OCI-M2 (cell line): ENCODE data around the gene SESN1.
"Not testable (repeated sequence)": the region's sequence is repeated elsewhere in the genome, so short reads cannot be mapped to it uniquely, and the experiment has no call there.

Experiments
- DNase-seq: peaks from one replicate; lab custom pipeline; 2025; ENCODE audit not compliant: unreplicated experiment; lab: John Stamatoyannopoulos, UW

Gene SESN1

DNA sequence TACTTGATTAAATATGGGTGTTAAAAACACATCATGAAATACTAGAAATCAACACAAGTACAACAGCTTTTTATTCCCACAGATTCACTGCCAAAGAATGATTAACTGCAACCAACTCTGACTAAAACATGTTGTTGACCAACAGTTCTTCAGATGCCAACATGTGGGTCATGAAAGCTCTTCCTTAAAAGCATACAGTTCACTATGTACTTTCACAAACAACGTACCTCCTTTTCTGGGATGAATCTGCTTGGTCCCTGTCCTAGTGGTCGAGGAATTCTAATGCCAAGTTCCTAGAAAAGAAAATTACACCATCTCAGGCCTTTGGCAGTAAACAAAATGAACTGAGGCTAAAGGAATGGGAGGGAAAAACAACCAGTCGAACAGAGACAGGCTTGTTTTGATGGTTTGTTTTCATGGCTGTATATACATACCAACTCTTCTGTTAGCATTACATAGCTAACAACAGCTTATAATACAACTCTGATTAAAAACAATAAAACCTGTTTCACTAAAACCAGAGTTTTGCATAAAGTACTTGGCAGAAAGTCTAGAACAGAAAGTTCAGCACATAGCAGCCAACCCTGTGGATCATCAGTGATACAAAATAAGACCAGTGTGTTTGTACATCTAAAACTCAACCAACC lies 92.5 kb downstream of the SESN1 start:
- no peak for DNase-seq

- no peak for DNase-seq
Observed at GRCh38 chr6:109001291-109001894, 93.3 kb downstream of the SESN1 start.

DNA sequence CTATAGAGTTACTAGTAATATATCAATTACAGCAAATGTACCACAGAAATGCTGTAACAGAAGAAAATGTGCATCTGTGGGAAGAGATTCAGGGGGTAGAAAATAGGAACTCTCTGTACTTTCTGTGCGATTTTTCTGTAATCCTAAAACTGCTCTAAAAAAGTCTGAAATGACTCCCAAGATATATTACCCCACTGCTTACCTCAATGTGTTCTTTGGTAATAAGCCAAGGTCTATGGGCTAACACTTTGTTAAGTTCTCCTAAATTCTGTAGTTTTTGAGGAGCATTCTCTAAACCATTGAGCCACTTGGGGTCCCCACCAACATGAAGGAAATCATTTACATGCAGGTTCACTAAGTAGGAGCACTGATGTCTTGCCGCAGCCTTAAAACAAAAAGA lies 94.4 kb downstream of the SESN1 start:
- DNase-seq: no peak

DNA sequence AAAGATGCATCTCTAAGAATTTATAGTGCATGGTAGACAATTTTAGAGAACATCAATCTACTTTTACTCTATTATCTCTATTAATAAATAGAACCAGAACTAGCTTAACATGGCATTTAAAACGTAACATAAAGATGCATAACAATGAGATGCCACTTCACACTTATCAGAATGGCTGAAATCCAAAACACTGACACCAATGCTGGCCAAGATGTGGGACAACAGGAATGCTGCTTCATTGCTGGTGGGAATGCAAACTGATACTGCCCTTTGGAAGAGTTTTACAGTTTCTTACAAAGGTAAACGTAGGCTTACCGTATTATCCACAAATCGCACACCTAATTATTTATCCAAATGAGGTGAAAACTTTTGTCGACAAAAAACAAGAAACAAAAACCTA lies 95.2 kb downstream of the SESN1 start:
- no peak for DNase-seq

GRCh38 chr6:108998485-108998884 lies 96.2 kb downstream of the SESN1 start:
- no peak for DNase-seq

DNA sequence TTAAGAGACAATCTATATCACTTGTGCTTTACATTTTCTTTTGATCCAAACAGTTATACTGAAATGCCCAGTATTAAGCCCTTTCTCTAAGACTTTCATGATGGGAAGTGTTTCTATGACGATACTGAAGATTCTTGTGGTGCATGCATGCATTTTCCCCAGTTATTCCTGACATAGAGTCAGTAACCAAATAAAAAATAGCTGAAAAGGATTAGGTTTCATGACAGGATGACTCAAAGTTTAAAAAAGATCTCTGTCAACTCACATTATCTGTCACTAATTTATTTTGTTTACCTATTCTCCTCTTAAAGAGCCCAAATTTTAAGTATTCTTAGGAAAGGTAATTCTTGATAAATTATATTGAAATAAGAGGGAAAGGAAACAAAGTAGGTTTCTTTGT lies 98.4 kb downstream of the SESN1 start:
- no peak for DNase-seq

- DNase-seq: no peak
Observed at GRCh38 chr6:108995296-108995695, 99.3 kb downstream of the SESN1 start.

DNA sequence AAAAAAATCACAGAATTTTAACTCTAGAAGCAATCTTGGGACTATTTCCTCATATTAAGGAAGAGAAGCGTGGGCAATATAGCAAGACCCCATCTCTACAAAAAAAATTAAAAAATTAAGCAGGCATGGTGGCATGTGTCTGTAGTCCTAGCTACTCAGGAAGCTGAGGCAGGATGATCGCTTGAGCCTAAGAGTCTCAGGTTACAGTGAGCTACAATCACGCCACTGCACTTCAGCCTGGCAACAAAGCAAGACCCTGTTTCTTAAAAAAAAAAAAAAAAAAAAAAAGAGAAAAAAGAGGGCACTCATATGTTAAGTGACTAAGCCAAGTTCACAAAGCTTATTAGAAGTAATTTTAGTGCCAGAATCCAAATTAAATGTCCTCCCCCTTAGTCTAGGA lies 100.8 kb downstream of the SESN1 start:
- DNase-seq: no peak

DNA sequence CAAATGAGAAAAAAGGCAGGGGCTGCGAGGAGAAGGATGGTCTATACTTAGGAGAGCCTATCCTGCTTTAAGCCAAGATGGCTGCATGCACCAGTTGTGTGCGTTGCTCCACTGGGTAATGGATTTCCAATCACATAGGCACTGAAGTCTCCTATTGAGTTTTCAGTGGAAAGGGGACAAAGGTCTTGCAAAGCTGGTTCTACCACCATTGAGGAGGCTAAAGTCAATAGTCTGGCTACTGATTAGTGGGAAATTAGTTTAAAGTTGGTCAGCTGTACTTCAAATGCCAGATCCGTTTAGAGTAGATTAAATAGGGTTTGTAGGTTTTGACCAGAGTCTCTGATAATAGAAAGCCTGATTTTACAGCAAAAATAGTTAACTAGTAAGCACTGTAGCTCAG lies 104.9 kb downstream of the SESN1 start:
- DNase-seq: no peak

DNA sequence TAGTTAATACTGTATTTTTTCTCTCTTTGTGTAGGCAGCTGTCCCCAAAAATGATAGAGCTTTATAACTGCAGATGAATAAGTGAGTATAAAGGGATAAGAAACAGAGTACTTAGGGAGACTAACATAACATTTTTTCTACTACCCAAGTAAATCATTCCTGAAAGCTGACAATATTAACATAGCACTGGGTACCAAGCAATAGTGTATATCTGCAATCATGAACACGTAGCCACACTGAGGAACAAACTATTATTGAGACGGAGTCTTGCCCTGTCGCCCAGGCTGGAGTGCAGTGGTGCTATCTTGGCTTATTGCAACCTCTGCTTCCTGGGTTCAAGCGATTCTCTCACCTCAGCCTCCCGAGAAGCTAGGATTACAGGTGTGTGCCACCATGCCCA lies 105.9 kb downstream of the SESN1 start:
- DNase-seq: no peak

DNA sequence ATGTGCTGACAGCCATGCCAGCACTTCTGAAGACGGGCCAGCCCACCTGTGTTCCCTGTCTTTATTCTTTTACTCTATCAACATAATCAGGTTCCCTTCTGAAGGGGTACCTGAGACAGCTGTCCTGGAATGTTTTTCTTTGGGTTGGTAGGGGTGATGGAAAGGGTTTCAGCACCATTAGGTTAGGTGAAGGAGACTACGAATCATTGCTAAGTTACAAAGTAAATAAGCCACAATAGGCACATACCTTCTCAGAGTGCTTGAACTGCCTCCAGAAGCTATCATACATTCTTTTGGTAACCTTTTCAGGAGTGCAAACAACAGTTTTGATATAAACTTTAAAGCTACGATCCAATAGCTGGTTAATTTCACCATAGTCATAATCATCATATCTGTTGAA lies 106.3 kb downstream of the SESN1 start:
- no peak for DNase-seq

DNA sequence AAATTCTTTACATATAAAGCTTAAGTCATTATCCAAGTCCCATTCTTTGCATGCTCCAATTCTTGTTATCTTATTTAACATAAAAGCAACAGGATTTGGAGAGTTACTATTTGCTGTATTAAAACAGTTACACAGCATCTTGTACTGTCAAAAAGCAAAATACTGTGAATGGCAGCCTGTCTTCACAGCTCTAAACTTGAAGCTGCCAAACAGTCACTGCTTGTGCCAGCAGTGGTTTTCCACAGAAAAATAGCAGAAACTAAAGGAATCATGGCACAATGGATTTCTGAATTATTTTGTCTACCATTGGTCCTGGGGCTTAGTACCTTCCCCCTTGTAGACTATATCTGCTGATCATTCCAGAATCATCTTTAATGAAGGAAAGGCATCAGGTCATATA lies 107.5 kb downstream of the SESN1 start:
- DNase-seq: no peak

GRCh38 chr6:108985301-108985700 lies 109.3 kb downstream of the SESN1 start:
- no peak for DNase-seq

DNA sequence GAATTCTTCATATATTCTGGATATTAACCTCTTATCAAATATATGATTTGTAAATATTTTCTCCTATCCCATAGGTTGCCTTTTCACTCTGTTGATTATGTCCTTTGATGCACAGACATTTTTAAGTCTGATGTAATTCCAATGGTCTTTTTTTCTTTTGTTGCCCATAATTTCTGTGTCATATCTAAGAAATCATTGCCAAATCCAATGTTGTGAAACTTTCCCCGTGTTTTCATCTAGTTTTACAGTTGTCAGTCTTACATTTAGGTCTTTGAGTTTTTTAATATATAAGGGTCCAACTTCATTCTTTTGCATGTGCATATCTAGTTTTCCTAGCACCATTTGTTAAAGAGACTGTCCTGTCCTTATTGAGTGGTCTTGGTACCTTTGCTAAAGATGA lies 111.5 kb downstream of the SESN1 start:
- DNase-seq: no peak

- no peak for DNase-seq
Observed at GRCh38 chr6:108982154-108983113, 112.2 kb downstream of the SESN1 start.

DNA sequence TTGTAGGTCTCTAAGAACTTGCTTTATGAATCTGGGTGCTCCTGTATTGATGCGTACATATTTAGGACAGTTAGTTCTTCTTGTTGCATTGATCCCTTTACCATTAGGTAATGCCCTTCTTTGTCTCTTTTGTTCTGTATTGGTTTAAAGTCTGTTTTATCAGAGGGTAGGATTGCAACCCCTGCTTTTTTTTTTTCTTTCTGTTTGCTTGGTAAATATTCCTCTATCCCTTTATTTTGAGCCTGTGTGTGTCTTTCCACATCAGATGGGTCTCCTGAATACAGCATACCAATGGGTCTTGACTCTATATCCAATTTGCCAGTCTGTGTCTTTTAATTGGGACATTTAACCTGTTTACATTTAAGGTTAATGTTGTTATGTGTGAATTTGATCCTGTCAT lies 116.0 kb downstream of the SESN1 start:
- DNase-seq: not testable (repeated sequence)

DNA sequence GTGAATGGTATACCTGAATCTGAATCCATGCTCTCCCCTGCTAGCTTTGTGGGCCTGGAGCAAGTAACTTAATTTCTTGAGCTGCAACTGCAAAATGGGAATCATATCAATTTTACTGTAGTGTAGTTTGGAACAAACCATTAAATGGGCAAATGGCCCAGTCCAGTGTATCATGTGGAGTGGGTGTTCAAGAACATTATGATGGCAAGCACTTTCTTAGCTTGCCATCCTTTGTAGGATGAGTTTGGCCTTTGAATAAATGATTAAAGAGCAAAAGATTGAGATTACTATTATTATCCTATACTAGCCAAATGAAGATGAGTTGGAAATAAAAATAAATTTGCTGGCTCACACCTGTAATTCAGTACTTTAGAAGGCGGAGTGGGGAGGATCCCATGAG lies 120.4 kb downstream of the SESN1 start:
- DNase-seq: no peak

DNA sequence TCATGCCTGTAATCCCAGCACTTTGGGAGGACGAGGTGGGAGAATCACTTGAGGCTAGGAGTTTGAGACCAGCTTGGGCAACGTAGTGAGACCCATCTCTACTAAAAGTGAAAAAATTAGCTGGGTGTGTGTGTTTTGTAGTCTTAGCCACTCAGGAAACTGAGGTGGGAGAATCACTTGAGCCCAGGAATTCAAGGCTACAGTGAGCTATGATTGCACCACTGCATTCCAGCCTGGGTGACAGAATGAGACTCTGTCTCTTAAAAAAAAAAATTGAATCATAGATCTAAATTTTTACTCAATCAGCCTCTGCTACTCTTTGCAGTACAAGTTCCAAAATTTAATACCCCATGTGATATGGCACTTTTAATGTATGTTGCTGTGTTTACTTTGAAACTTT lies 124.9 kb downstream of the SESN1 start:
- DNase-seq: no peak

- no peak for DNase-seq
Observed at GRCh38 chr6:108968325-108969316, 126.0 kb downstream of the SESN1 start.

GRCh38 chr6:108966855-108967755 lies 127.5 kb downstream of the SESN1 start:
- no peak for DNase-seq
